GM21515 (cell line): ENCODE results near the gene CD164.
A peak's percentile ranks its signal among the peaks of the same experiment; 100 is the strongest.

Experiments
- ATAC-seq: cut with Tn5 transposase; IDR thresholded peaks from one replicate; pipeline ENCODE4 v1.9.1; 2021; ENCODE audit not compliant: unreplicated experiment

The CD164 gene

GRCh38 chr6:109381747-109382575 is at the start of gene CD164:
Gene CD164 (minus strand): TSS chr6:109382467. CDS start chr6:109382378, 89 bp downstream.
- peak; percentile 55 for ATAC-seq

- ATAC-seq: no peak
These were observed 47.2 kb upstream of the CD164 start for GRCh38 chr6:109429496-109429895.

GRCh38 chr6:109428889-109429477 is 46.7 kb upstream of the CD164 start:
- no peak for ATAC-seq

GRCh38 chr6:109424946-109425345 is 42.7 kb upstream of the CD164 start:
- ATAC-seq: no peak

GRCh38 chr6:109421184-109421583 is 38.9 kb upstream of the CD164 start:
- ATAC-seq: no peak

- ATAC-seq: no peak
These were observed 38.5 kb upstream of the CD164 start for GRCh38 chr6:109420751-109421150.

GRCh38 chr6:109417646-109418045 is 35.4 kb upstream of the CD164 start:
- no peak for ATAC-seq

GRCh38 chr6:109411034-109411433 is 28.8 kb upstream of the CD164 start:
- ATAC-seq: no peak

GRCh38 chr6:109406196-109406595 is 23.9 kb upstream of the CD164 start:
- ATAC-seq: no peak

GRCh38 chr6:109397020-109397419 is 14.8 kb upstream of the CD164 start:
- no peak for ATAC-seq

GRCh38 chr6:109396046-109396718 is 13.9 kb upstream of the CD164 start:
- ATAC-seq: no peak

GRCh38 chr6:109393886-109394281 is 11.6 kb upstream of the CD164 start:
- ATAC-seq: no peak

GRCh38 chr6:109393157-109393885 is 11.1 kb upstream of the CD164 start:
- ATAC-seq: no peak

- ATAC-seq: no peak
These were observed 7.5 kb upstream of the CD164 start for GRCh38 chr6:109389650-109390274.

GRCh38 chr6:109388265-109388664 is 6.0 kb upstream of the CD164 start:
- ATAC-seq: no peak

GRCh38 chr6:109383438-109383940 is 1.2 kb upstream of the CD164 start:
- ATAC-seq: no peak

- ATAC-seq: peak; percentile 69
These were observed 540 bp upstream of the CD164 start for GRCh38 chr6:109382576-109383437.

- ATAC-seq: peak; percentile 0
These were observed 1.1 kb downstream of the CD164 start for GRCh38 chr6:109381061-109381746.

- no peak for ATAC-seq
These were observed 2.6 kb downstream of the CD164 start for GRCh38 chr6:109379711-109380110.
